HG03457 (cell line): ENCODE measurements around the gene LAMTOR2.
A peak's percentile ranks its signal among the peaks of the same experiment; 100 is the strongest.
"Not testable (repeated sequence)": the region's sequence is repeated elsewhere in the genome, so short reads cannot be mapped to it uniquely, and the experiment has no call there.

Experiments used
- ATAC-seq: cut with Tn5 transposase; IDR thresholded peaks from one replicate; pipeline ENCODE4 v1.9.1; 2021; ENCODE audit warnings: moderate number of reproducible peaks; ENCODE audit not compliant: unreplicated experiment

Gene LAMTOR2

DNA sequence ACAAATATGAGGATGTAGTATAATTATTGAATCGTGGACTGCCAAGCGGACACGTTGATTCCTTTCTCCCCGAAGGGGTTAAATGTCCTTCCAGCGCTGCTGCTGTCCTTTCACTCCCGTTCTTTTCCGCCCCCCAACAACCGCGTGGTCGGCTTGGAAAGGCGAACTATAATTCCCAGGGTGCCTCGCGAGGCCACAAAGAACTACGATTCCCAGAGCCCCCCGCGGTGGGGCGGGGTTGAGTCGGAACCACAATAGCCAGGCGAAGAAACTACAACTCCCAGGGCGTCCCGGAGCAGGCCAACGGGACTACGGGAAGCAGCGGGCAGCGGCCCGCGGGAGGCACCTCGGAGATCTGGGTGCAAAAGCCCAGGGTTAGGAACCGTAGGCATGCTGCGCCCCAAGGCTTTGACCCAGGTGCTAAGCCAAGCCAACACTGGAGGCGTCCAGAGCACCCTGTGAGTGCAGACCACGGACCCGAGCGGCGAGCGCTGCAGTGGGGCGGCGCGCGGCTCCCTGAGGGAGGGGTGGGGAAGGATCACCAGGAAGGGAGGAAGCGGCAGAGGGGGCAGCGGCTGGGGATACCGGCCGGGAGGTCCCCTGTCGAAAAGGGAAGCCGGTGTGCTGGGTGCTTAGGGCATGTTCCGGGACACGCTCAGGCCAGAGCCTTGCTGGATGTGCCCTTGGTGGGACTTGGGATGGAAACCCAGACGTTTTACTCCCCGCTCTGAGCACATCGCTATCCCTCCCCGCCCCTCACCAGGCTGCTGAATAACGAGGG lies at the start of gene LAMTOR2:
Gene LAMTOR2, plus strand, starts transcription at position 283 of the 781 bp plus-strand sequence. Its CDS starts 108 bp downstream, at position 391.
- peak; percentile 63 for ATAC-seq

DNA sequence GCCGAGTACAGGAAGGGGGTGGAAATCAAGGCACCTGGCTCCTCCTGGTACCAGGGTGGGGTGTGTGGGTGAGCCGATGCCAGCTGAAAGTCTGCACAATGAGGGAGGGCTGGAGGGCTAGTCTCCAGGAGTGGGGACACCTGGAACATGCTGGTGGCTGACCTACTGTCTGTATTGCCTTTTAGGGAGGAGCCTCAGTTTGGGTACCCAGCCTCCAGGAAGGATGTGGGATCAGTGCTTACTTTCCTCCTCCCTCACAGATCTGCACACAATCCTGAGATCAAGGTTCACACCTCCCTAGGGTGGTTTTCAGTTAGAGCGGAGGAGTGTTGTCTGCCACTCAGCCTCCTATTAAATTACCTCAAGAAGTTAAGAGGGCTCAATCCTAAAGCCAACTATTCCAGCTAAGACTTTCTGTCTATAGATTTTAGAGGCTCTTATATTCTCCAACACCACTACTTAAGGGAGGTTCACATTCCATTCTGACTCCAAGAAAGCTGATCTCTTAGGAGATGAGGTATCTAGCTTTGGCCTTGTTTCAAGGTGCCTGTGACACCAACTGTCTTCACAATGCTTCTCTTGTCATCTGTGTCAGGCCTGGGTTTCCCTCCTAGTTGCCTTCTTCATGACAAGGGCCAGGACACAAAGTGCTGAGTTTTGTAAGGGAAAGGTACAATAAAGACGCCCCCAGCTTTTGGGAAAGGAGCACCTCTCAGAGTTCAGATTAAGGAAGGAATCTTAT lies 49.6 kb upstream of the LAMTOR2 start:
- no peak for ATAC-seq

DNA sequence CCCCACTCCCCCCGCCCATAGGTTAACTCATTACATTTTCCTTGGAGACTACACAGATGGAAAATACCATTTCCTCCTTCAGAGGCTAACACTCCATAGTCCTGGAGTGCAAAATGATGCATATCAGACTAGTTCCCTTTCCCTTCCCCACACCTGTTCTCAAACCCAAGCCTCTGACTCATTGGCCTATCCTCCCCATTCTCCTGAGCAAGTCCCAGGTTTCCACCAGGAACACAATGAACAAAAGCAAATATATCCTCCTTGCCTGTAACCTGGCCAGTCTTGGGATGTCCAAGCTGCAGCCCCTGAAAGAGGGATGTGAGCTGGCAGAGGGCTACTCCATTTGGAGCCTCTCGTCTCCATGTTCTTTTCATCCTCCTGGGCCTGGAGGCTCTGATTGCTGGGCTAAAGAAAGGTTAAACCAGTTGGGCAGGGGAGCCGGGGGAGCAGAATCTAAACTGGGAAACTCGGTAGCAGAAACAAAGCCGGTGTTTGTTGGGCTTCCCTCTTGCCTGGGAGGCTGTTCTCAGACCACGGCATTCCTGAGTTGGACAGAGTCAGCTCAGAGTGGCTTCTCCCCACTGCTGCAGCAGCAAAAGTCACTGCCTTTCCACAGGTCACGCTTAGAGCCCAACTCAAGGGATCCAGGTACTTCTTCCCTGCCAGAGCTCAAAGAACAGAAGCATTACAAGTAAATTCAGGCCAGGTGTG lies 47.8 kb upstream of the LAMTOR2 start:
- ATAC-seq = no peak

DNA sequence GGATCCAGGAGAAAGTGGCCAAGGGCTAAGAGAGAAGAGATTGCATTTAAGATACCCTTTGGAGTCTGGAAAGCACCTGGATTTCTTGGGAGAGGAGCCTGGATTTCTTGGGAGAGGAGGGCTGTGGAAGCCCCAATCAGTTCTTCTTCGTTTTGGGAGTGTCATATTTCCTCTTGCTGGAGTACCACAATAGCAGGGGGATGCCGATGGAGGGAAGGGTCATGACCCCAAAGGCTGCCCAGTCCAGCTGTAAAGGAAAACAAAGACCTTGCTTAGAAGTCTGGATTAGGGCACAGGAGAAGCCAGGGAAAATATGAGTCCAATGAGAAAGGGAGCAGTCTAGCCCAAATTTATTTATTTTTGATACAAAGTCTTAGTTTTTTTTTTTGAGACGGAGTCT lies 45.2 kb upstream of the LAMTOR2 start:
- ATAC-seq = no peak

DNA sequence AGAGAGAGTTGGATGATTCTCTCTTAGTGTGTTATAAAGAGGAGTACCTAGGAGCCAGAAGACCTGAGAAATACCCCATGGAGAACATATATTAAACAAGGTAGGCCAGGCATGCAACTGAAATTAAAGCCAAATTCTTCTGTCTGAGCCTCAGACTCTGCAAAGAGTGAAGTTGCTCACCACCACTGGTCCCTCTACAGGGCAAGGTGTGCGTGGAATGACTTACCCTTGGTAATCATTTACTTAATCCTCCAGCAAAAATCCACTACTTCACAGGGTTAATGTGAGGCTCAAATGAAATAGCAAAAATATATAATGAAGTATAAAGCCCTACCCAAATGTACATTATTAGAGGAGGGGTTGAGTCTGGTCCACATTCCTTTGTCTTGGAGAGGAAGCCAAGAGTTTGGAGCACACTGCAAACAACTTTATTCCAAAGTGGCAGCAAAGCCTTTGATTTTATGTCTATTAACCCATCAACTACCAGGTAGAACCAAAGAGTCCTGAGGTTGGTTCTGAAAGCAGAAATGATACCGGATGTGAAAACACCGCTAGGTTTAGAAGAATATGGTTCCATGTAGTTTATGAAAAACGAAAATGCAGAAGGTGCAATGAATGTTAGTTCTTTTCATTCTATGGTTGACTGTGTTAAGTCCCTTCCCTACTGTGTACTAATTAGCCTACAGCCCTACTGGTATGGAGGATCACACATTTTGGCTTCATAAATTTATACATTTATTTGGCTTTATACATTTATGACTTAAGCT lies 42.3 kb upstream of the LAMTOR2 start:
- peak; percentile 81 for ATAC-seq

DNA sequence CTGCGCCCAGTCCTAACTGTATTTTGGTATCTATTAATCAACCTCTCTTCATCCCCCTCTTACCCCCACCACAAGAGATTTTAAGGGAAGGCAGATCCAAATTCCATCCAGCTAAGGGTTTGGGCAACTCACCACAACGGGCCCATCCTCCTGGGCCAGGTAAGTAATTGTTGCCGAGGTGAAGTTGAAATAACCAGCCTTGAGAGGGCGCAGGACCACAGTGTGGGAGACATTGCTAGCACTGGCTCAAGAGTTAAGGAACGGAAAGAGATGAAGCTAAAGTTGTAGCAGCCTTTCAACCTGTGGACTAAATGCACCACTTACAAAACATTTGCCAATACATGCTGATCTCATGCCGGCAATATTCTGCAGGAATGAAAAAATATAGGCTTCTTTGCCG lies 39.8 kb upstream of the LAMTOR2 start:
- no peak for ATAC-seq

DNA sequence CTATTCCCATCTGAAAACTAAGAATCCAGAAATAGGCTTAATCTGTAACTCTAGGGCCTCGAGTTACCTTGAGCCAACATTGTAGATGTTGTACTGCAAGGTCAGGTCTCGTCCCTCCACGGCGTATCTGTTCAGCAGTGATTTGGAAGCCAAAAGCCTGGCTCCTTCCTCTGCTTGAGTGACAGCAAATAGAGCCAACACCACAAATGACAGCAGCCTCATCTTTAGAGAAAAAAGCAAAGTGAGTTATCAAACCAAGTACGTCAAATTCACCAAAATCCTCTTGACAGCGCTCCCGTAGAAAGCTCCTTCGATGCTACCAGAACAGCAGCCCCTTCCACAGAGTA lies 34.7 kb upstream of the LAMTOR2 start:
- ATAC-seq = no peak

DNA sequence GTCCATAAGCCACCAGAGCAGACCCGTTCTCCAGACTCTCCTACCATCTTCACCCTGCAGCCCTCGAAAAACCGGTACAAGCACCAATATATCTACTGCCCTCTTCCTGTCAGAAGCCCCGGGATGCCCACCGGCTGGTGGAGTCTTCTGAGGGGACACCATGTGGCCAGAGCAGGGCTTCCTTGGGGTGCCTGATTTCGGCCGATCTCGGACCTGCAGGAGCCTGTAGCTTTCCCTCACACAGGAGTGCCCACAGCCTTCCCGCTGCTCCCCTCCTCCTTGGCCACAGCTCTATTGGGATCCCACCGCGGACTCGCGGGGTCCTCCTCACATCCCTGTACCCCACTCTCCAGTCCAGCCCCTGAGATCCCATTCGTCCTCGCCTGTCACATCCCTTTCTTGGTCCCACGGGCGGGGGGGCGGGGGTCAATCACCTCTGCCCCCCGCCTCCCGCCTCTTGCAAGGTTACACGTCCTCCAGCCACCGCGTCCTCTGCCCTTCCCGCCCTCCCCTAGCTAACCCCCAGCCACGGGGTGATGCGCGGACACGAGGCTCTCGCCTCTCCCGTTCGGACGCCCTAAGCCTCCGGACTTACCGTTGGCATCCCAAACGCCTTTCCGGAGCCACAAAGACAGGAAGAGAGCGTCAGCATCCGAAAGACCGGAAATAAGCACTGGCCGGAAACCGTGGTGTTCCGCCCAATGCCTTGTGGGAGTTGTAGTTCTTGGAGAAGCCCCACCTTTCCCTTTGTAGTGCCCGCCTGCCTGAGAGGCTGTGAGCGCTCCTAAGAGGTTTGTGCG lies 34.1 kb upstream of the LAMTOR2 start, which contains the start of gene SSR2:
Gene SSR2, minus strand, starts transcription at position 659 of the 800 bp plus-strand sequence. CDS start 784 bp downstream, outside the sequence.
- peak; percentile 81 for ATAC-seq

DNA sequence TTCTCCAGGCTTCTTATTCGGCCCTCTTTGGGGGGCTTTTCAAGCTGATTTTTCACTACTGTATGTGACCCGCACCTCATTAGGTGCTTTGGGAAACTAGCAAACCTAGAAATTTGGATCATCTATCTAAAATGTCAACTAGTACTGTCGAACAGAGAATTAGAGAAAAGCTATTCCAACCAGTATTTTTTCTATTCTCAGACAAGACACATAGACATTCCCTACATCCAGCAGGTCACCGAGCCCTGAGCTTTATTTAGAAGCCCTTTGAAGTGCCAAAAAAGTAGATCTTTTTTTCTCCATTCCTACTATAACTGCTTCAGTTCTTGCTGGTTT lies 33.5 kb upstream of the LAMTOR2 start:
- ATAC-seq = no peak

DNA sequence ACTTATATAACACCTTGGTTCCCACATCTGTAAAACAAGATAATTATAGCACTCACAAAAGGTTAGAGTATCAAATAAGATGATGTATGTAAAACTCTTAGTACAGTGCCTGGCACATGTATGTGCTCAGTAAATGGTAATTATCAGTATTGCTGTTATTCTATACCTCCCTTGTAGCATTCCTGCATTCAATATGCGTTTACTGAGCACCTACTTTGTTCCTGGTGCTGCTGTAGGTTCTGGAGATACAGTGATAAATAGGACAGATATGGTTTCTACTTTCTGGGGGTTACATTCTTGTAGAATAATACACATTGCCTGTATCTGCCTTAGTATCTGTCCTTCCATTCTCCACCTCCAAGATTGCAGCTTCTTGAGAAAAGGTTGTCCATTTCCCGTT lies 32.6 kb upstream of the LAMTOR2 start:
- no peak for ATAC-seq

DNA sequence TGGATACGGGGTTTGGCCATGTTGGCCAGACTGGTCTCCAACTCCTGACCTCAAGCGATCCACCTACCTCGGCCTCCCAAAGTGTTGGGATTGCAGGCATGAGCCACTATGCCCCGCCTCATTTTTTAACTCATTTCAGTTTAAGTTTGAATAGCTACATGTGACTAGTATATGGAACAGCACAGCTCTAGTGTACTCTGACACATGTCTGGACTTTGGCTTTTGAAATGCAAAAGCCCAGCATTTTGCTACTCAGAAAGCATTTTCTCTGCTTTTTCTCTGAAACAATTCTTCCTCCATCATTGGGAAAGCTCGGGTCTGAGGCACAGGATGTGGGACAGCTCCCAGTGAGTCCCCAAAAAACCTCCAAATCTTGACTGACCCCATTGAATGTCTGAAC lies 29.8 kb upstream of the LAMTOR2 start:
- no peak for ATAC-seq

DNA sequence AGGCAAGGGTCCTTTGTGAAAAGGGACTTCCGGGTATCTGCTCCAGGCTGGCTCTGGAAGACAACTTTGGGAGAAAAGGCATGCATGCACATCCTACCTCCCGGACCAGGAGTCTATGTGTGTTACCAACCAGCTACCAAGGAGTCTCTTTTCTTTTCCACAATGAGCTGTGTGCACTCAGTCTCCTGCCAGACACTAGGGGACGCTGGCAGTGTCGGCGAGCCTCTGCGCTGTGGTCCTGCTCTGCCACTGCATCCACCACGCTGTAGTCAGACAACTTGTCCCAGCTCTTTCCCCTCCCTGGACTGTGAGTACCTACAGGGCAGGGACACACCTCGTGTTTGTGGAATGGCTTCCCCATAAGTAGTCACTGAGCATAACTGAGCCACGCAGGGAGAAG lies 28.7 kb upstream of the LAMTOR2 start:
- ATAC-seq = no peak

DNA sequence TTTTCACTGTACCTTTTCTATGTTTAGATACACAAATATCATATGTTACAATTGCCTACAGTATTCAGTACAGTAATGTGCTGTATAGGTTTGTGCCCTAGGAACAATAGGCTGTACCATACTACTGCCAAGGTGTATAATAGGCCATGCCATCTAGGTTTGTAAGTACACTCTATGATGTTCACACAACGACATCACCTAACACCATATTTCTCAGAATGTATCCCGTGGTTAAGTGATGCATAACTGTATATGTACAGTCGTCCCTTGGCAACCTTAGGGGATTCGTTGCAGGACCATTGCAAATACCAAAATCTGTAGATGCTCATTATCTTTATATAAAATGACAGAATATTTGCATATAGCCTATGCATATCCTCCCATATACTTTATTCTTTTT lies 28.0 kb upstream of the LAMTOR2 start:
- ATAC-seq = no peak

DNA sequence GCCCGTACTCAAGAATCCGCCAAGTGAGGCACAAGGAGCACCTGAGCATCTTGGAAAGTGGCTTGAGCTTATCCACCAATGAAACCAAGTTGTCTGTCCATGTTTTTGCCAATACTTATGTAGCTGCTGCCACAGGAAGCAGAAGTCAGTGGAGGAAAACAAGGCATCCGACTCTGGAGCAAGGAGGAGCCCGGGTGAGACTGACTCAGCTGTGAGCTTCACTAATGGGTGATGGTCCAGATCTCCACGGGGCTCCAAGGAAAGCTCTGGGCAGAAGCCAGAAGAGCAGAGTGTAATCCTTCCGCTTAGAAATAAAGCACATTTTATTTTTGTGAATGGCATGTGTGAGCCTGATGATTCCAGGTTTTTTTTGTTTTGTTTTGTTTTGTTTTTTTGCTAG lies 21.6 kb upstream of the LAMTOR2 start:
- no peak for ATAC-seq

DNA sequence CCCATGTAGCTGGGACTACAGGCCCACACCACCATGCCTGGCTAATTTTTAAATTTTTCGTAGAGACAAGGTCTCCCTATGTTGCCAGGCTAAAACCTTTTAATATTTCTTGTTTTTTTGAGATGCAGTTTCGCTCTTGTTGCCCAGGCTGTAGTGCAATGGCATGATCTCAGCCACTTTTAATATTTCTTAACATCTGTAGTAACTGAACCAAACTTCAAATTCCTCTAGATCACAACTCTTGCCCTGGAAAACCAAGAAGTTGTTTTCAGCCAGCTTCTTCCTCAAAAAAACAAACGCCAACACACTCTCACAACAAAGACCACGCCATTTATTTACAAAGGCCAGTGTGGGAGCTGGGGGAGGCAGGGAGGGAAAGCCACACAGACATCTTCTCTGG lies 19.6 kb upstream of the LAMTOR2 start:
- not testable (repeated sequence) for ATAC-seq

DNA sequence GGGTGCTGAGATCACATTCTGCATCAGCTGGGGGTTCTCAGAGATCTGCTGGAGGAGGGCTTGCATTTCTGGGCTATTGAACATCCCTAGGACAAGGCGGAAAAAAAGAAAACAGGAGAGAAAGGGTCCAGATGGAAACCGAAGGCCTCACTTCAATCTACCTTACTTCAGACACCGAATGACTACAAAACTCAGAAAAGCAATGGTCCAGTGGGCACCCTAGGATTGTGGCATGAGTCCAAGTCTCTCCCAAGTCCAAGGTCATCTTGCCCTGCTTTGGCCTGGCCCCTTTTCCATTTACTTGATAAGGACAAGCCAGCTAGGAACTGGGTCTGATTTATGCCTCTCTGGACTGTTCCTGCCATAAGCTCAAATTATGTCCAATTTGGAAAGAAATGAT lies 11.8 kb upstream of the LAMTOR2 start:
- no peak for ATAC-seq

DNA sequence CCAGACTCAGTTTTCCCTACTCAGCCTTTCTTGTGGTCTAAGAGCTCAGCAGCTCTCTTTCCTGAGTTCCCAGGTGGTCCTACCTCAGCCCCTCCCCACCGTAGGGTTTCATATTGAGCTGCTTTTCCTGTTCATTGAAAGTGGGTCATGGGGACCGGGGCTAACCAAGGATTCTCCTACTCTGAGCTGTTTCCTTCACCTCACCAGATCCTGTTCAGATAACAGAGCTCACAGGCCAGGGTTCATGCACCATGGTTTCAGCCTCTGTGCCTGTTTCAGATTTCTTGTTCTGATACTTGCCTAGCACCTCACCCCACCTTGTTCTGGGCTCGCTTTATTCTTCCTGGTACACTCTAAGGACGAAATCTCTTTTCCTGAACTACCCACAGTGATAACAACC lies 9.5 kb upstream of the LAMTOR2 start:
- no peak for ATAC-seq

DNA sequence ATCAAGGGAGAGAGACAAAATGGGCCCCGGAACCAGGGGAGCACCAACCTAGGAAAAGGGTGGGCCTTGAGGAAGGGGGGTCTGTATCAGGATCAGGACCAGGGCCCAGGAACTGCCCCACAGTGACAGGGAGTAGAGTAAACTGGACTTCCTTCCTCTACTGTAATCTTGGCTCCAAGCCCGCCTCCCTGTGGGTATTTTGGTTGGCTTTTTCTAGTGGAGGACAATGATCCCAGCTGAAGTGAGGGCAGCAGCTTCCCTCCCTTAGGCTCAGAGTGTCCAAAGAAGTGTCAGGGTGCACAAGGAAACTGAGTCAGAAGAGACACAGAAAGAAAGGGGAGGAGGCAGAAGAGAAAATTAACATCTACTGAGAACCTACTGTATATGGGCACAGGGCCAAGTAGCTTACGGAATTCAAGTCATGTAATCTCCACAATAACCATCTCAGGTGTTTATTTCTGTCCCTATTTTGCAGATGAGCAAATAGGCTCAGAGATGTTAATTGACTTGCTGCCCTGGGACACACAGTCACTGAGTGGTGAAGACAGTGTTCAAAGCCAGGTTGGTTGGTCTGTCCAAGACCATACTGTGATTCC lies 5.8 kb upstream of the LAMTOR2 start:
- no peak for ATAC-seq

DNA sequence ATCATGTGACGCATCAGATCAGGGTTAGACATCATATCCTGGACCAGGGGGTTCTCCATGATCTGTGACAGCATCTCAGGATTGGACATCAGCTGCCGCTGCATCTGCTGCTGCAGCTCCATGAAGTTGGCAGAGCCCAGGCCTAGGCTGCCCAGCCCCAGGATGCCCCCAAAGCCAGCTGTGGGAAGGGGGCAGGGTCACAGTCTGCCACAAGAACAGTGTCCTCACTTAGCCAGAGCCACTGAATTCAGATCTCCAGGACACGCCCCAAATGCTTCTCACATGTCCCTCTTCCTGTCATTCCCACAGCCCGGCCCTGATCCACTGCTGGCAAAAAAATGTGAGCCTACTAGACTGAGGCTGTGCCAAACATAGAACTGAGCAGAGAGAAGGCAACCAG lies 4.2 kb upstream of the LAMTOR2 start:
- ATAC-seq = no peak
